ENCODE measurements around the gene ZNF143. TPM values are rescaled to one million over a fixed set of nuclear protein-coding genes. Genes with fewer than 3 reads are reported as not detected.

ZNF143 gene
- total RNA-seq, 6 experiments from 2014 or later, result 5.8 to 16.0 (median 9.5) TPM

DNA sequence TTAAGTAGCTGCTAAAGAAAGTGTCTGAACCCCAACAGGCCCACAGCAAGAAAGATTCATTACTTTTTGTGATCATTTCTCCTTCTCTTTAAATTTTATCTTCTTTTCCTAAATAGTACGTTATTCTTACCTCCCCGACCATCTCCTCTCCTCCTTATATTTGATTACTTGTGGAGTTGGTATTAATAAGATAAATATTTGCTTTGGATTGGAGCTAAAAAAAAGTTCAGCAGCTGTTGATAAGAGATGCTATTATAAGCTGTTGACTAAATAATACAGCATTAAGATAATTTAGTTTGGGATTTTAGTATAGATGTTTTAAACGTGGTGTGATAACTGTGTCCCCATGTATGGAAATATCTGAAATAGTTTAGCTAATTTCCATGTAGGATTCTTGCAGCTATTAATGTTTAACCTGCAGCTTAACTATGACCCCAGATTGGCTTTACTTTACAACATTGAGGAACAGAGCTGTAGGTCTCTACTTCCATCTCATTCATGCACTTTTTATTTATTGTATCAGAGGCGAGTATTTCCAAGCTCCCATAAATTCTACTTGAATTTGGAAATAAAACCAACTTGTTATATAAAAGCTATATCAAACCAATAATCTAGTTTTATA lies 37.8 kb downstream of the ZNF143 start:
- DNase-seq, result no peak
- Histone ChIP-seq H3K4me1 (peaks cover 0 to 11% (median 0%) of the 10 kb centered on the region in 4 donors), H3K27ac (no peak overlapping the region), H3K27me3 (no peaks in the 10 kb centered on the region), H3K4me3 (no peak overlapping the region), H3K36me3 (peaks cover 0 to 56% (median 8%) of the 10 kb centered on the region in 4 donors), H3K9me3 (no peaks in the 10 kb centered on the region)
- WGBS (ENCODE audit: insufficient coverage, low coverage, low lambda C conversion rate, missing lambda C conversion rate), result 30% methylated on average over 4 of the region's 4 CpGs
- intact Hi-C loops (cut with DNase I), result no loop called here
- no peak for TF ChIP-seq POLR2A (IDR thresholded peaks at IDR 0.05)
- TF ChIP-seq, protein P1, sequence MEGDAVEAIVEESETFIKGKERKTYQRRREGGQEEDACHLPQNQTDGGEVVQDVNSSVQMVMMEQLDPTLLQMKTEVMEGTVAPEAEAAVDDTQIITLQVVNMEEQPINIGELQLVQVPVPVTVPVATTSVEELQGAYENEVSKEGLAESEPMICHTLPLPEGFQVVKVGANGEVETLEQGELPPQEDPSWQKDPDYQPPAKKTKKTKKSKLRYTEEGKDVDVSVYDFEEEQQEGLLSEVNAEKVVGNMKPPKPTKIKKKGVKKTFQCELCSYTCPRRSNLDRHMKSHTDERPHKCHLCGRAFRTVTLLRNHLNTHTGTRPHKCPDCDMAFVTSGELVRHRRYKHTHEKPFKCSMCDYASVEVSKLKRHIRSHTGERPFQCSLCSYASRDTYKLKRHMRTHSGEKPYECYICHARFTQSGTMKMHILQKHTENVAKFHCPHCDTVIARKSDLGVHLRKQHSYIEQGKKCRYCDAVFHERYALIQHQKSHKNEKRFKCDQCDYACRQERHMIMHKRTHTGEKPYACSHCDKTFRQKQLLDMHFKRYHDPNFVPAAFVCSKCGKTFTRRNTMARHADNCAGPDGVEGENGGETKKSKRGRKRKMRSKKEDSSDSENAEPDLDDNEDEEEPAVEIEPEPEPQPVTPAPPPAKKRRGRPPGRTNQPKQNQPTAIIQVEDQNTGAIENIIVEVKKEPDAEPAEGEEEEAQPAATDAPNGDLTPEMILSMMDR (IDR thresholded peaks at IDR 0.05), result no peak
- ATAC-seq, result peak; percentile 25 to 60 (median 54)

DNA sequence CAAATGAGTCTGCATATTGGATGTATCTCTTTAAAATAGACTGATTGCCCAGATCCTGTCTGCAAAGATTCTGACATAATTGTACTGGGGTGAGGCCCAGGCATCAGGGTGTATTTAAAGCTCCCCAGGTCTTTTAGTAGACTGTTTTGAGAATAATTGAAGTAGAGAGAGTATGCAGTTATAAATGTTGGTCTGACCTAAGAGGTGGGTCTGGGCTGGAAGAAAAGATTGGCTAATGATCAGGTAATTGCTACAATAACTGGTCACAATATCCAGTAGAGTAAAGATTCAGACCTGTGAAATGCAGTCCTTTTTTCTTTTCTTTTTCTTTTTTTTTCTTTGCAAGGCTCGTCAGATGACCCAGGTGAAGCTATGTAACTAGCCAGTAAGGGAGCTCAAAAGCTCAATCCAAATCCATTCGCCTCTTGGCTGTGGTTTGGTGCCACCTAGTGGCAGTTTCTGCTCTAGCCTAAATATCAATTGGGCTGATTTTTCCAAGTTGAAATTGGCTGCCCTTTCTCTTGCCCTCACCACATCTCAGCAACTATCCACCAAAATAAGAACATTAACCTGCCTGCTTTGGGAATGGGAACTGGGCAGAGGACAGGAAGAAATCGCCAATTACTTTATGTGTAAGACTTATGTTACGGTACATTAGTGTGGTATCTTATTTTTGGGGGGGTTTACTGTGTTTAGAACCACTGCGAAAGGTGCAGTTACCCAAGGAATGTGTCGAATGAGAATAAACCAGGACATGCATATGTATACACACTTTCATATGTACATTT lies 45.9 kb downstream of the ZNF143 start:
- TF ChIP-seq, protein P1 (IDR thresholded peaks at IDR 0.05), result peak; percentile 92 to 95 (median 94)
- no peak for TF ChIP-seq POLR2A (IDR thresholded peaks at IDR 0.05)
- no peak overlapping the region for H3K27ac ChIP-seq
- 37% methylated on average over 6 of the region's 6 CpGs for WGBS (ENCODE audit: insufficient coverage, low coverage, low lambda C conversion rate, missing lambda C conversion rate)
- H3K4me1 ChIP-seq, result peaks cover 0 to 18% (median 2%) of the 10 kb centered on the region in 4 donors
- no peaks in the 10 kb centered on the region for H3K9me3 ChIP-seq
- H3K36me3 ChIP-seq, result peaks cover 0 to 8% (median 1%) of the 10 kb centered on the region in 4 donors
- intact Hi-C loops (cut with DNase I), result loop anchor here in 1 of 2 donors (10.0 kb wide), 1 partner anchor 492 kb away; no protein-coding TSS in a partner anchor
- DNase-seq (peak; percentile 63 to 79 (median 66)), ATAC-seq (peak; percentile 82 to 98 (median 97))
- no peak overlapping the region for H3K4me3 ChIP-seq
- H3K27me3 ChIP-seq, result no peaks in the 10 kb centered on the region

DNA sequence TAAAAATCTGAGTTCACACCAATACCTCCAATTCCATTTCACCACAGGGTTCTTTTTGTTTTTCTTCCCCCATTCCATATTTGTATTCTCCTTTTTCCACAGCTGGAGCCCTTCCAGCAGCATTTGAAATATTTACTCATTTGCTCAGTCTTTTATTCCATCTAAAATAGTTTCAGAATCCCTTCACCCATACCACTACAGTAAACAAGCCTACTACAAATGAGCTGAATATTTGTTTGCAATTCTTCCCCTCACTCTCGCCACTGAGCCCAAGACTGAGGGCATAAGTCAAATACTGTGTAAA lies 46.4 kb downstream of the ZNF143 start:
- ATAC-seq (peak in 1 of 4 donors; percentile 4), DNase-seq (no peak)
- no peaks in the 10 kb centered on the region for H3K27me3 ChIP-seq
- H3K4me3 ChIP-seq, result no peak overlapping the region
- intact Hi-C loops (cut with DNase I), result loop anchor here in 1 of 2 donors (10.0 kb wide), 1 partner anchor 492 kb away; no protein-coding TSS in a partner anchor
- no peak for TF ChIP-seq POLR2A (IDR thresholded peaks at IDR 0.05)
- TF ChIP-seq, protein P1 (IDR thresholded peaks at IDR 0.05), result no peak
- H3K36me3 ChIP-seq, result peaks cover 0 to 8% (median 1%) of the 10 kb centered on the region in 4 donors
- H3K4me1 ChIP-seq, result peaks cover 0 to 18% (median 2%) of the 10 kb centered on the region in 4 donors
- no peaks in the 10 kb centered on the region for H3K9me3 ChIP-seq
- no peak overlapping the region for H3K27ac ChIP-seq
- 33% methylated on average over 1 of the region's 1 CpG for WGBS (ENCODE audit: insufficient coverage, low coverage, low lambda C conversion rate, missing lambda C conversion rate)

DNA sequence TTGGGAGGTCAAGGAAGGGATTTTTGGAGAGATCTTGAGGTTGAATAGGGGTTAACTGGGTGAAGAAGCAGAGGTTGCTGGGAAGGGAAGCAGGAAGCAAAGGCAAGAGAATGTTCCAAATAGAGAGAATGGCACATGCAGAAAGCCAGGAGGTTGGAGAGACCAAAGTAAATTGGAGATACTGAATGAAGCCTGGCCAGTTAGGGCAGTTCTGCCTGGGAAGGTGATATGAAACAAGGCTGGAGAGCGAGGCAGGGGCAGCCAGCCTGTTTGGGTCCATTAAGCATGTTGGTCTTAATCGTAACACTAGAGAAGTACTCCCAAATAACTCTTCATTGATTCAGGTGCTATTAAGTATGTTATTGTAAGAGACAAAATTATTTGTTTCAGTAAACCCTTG lies 48.2 kb downstream of the ZNF143 start:
- H3K27me3 ChIP-seq, result no peaks in the 10 kb centered on the region
- TF ChIP-seq, protein P1 (IDR thresholded peaks at IDR 0.05), result no peak
- TF ChIP-seq POLR2A (IDR thresholded peaks at IDR 0.05), result no peak
- H3K4me3 ChIP-seq, result no peak overlapping the region
- DNase-seq (no peak), ATAC-seq (no peak)
- H3K9me3 ChIP-seq, result no peaks in the 10 kb centered on the region
- 78% methylated on average over 2 of the region's 2 CpGs for WGBS (ENCODE audit: insufficient coverage, low coverage, low lambda C conversion rate, missing lambda C conversion rate)
- peaks cover 0 to 18% (median 2%) of the 10 kb centered on the region in 4 donors for H3K4me1 ChIP-seq
- no peak overlapping the region for H3K27ac ChIP-seq
- peaks cover 0 to 18% (median 4%) of the 10 kb centered on the region in 4 donors for H3K36me3 ChIP-seq
- intact Hi-C loops (cut with DNase I), result loop anchor here in 1 of 2 donors (10.0 kb wide), 1 partner anchor 494 kb away; no protein-coding TSS in a partner anchor

Data from right lobe of liver (tissue), 6 donors.